Breast epithelium (tissue), 3 donors: ENCODE measurements around the gene SCARB1.

Experiments
- POLR2A ChIP-seq: fragments of 450-650 bp; IDR thresholded peaks from one replicate; pipeline ENCODE4 v1.6.1; 2016; ENCODE audit warnings: antibody characterized with exemption, mild to moderate bottlenecking, moderate library complexity
- TF ChIP-seq, protein P1 (sequence below), 3 donors: fragments of 450-650 bp; IDR thresholded peaks; one replicate each; pipeline ENCODE4 v1.5.1; 2016 to 2017; ENCODE audit warnings: antibody characterized with exemption in 3 of 3, mild to moderate bottlenecking in 3 of 3, moderate library complexity in 3 of 3

DNA sequence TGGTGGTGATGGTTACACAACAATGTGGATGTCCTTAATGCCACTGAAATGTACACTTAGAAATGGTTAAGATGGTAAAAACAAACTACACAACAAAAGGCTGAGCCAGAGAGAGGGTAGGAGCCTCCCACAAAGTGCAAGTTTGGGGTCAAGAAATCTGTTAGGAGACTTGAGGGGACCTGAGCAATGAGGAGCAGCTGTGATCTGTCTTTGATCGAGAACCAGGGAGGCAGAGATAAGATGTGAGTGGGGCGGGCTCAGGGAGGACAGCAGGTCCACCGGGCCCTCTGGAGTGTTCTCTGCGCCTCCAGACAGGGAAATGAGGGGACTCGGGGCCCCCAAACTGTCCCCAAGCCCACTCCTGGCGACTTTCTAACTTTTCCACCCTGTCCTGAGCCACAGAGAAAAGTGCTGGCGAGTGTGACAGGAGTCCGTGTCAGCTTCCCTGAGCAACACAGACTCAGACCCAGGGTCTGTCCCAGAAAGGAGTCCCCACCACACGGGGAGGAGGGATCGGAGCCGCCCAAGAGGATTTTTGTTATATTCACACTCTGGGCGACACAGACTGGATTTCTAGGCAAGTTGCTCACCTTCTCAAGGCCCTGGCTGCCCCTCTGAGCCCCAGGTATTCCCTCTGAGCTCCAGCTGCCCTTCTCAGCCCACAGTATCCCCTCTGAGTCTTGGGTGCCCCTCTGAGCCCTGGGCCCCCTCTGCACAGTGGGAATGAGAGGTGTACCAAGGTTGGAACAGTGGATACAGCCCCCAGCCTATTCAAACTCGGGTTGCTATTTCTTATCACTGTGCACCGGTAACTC lies 11.5 kb upstream of the SCARB1 start:
- TF ChIP-seq, protein P1, sequence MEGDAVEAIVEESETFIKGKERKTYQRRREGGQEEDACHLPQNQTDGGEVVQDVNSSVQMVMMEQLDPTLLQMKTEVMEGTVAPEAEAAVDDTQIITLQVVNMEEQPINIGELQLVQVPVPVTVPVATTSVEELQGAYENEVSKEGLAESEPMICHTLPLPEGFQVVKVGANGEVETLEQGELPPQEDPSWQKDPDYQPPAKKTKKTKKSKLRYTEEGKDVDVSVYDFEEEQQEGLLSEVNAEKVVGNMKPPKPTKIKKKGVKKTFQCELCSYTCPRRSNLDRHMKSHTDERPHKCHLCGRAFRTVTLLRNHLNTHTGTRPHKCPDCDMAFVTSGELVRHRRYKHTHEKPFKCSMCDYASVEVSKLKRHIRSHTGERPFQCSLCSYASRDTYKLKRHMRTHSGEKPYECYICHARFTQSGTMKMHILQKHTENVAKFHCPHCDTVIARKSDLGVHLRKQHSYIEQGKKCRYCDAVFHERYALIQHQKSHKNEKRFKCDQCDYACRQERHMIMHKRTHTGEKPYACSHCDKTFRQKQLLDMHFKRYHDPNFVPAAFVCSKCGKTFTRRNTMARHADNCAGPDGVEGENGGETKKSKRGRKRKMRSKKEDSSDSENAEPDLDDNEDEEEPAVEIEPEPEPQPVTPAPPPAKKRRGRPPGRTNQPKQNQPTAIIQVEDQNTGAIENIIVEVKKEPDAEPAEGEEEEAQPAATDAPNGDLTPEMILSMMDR (IDR thresholded peaks at IDR 0.05), result no peak
- no peak for TF ChIP-seq POLR2A
